Neural progenitor cell (in vitro differentiated cells): ENCODE data around the gene ZC3H7A.

Source experiments
- CTCF ChIP-seq: fragments of 200-600 bp; sonication (generic); IDR thresholded peaks from 2 replicates; pipeline ENCODE4 v1.5.1; 2017; ENCODE audit warnings: antibody characterized with exemption, mild to moderate bottlenecking
- EZH2 ChIP-seq: fragments of 200-600 bp; sonication (generic); IDR thresholded peaks from 2 replicates; pipeline ENCODE4 v1.6.1; 2017; ENCODE audit warnings: antibody characterized with exemption, mild to moderate bottlenecking, moderate library complexity
- EZH2phosphoT487 ChIP-seq: fragments of 200-600 bp; sonication (generic); IDR thresholded peaks from 2 replicates; pipeline ENCODE4 v1.6.1; 2017; ENCODE audit warnings: antibody characterized with exemption

DNA sequence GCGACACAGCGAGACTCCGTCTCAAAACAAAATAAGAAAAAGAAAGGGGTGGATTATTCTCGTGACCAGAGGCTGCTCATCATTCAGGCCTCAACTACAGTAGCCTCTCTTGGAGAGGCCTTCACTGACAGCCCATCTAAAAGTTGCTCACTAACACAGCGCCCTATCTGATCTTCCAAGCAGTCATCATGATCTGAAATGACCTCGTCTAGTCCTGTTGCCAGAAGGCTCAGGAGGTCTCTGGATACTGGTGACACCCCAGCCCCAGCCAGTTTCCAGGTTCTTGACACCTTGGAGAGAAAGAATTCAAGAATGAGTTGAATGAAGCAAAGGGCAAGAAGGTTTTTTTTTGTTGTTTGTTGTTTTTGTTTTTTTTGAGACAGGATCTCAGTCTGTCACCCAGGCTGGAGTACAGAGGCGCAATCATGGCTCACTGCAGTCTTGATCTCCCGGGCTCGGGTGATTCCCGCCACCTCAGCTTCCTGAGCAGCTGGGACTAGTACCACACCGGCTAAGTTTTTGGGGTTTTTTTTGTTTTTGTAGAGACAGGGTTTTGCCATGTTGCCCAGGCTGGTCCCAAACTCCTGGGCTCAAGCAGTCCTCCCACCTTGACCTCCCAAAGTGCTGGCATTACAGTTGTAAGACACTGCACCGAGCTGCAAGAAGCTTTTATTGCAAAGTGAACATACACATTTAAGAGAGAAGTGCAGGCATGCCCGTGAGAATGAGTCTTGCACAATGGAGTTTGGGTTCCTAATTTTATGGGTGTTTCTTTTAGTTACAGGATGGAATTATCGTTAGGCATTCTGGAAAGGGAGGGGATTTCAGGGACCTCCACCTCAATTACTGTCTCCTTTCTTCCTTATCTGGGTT lies 2.7 kb upstream of the ZC3H7A start:
- TF ChIP-seq EZH2 (no peak), CTCF (no peak), EZH2phosphoT487 (no peak)
